Measurements from ENCODE around the gene TTC23.
"Not testable (repeated sequence)": the region's sequence is repeated elsewhere in the genome, so short reads cannot be mapped to it uniquely, and the experiment has no call there.

Gene TTC23

DNA sequence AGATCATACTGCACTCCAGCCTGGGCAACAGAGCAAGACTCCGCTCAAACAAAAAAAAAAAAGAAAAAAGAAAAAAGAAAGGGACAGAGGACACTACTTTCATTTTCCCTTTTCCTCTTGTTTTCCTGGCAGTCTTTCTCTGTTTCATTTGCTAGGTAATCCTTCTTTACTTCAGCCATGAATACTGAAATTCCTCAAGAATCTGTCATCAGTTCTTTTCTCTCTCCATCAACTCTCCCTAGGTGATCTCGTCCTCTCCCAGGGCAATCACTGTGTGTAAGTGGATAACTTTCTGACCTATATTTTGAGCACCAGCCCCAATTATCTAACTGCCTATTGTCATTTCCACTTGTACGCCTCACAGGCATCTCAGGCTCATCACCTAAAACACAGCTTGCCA, 51.5 kb downstream of the TTC23 start:
- Histone ChIP-seq H3K9me3 (ENCODE audit: control insufficient read depth, insufficient read depth, low read length) (peaks cover 2% of the 10 kb centered on the region; the same call in 1 of the 2 replicates), H3K36me3 (ENCODE audit: insufficient read depth, low read length) (peaks cover 3% of the 10 kb centered on the region; the same call in 1 of the 2 replicates), H3K4me1 (ENCODE audit: insufficient read depth, low read length) (no peaks in the 10 kb centered on the region), H3K9ac (ENCODE audit: low read depth, low read length) (no peak overlapping the region)

DNA sequence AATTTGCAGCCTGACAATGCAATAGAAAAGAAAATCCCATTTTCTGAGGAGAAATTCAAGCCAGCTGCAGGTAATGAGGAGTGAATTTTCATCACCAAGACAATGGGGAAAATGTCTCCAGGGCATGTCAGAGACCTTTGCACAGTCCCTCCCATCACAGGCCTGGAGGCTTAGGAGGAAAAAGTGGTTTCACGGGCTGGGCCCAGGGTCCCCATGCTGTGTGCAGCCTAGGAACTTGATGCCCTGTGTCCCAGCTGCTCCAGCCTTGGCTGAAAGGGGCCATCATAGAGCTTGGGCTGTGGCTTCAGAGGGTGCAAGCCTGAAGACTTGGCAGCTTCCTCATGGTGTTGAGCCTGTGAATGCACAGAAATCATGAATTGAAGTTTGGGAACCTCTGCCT, 57.2 kb downstream of the TTC23 start:
- H3K4me1 ChIP-seq (ENCODE audit: insufficient read depth, low read length); H3K9me3 ChIP-seq (ENCODE audit: control insufficient read depth, insufficient read depth, low read length); H3K36me3 ChIP-seq (ENCODE audit: insufficient read depth, low read length); H3K9ac ChIP-seq (ENCODE audit: low read depth, low read length): not testable (repeated sequence)

DNA sequence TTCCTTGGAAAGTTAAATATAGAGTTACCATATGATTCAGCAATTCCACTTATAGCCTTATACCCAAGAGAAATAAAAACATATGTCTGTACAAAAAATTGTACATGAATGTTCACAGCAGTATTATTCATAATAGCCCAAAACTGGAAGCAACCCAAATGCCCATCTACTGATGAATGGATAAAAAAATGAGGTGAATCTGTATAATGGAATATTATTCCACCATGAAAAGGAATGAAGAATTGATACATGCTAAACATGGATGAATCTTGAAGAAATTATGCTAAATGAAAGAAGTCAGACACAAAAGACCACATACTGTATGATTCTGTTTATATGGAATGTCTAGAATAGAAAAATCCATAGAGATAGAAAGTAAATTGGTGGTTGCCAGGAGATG, 61.4 kb downstream of the TTC23 start:
- Histone ChIP-seq H3K9me3 (ENCODE audit: control insufficient read depth, insufficient read depth, low read length) (peaks cover 4% of the 10 kb centered on the region; the same call in 1 of the 2 replicates), H3K9ac (ENCODE audit: low read depth, low read length) (no peak overlapping the region), H3K36me3 (ENCODE audit: insufficient read depth, low read length) (no peaks in the 10 kb centered on the region), H3K4me1 (ENCODE audit: insufficient read depth, low read length) (no peaks in the 10 kb centered on the region)

DNA sequence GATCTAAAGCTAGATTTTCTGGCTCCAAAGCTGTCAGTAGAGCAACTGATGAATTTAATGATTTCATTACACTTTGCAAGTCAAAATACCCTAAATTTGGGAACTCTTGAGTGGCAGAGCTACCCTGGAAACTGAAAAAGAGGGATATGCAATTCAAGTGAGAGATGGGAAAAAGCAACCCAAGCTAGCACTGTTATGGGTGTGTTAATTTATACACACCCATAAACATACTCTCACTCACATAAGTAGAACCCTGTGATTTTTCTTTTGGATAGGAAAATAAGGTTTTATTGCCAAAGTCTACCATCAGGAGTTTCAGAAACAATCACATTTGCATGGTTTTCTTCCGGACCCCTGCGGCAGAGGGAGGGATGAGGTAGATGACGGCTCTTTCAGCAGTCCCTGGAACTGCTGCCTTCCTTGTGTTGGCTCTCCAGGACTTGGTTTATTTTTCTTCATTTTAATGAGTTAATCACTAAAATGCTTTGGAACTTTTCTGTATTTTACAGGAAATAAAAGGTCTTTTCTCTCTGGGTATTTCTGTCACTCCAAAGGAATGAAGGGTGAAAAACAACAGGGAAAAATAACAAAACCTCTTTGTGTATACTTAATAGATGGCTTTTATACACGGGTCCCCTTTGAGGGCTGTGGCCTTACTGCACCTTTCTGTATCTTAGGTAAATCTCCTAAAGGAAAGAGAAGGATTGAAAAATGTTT, 63.8 kb downstream of the TTC23 start:
- peaks cover 3% of the 10 kb centered on the region; the same call in 1 of the 2 replicates for H3K4me1 ChIP-seq (ENCODE audit: insufficient read depth, low read length)
- H3K36me3 ChIP-seq (ENCODE audit: insufficient read depth, low read length): no peaks in the 10 kb centered on the region
- H3K9ac ChIP-seq (ENCODE audit: low read depth, low read length): no peak overlapping the region
- no peaks in the 10 kb centered on the region for H3K9me3 ChIP-seq (ENCODE audit: control insufficient read depth, insufficient read depth, low read length)

DNA sequence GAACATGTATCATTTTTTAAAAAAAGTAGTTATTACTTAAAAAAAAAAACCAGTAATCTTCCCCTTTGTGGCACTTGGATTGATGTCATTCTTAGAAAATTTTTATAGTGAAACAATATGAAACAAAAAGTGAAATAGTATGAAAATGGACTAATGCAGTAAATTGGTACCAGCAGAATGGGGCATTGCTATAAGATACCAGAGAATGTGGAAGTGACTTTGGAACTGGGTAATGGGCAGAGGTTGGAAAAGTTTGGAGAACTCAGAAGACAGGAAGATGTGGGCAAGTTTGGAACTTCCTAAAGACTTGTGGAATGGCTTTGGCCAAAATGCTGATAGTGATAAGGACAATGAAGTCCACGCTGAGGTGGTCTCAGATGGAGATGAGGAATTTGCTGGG, 66.6 kb downstream of the TTC23 start:
- no peaks in the 10 kb centered on the region for H3K36me3 ChIP-seq (ENCODE audit: insufficient read depth, low read length)
- H3K9me3 ChIP-seq (ENCODE audit: control insufficient read depth, insufficient read depth, low read length): no peaks in the 10 kb centered on the region
- no peak overlapping the region for H3K9ac ChIP-seq (ENCODE audit: low read depth, low read length)
- peaks cover 3% of the 10 kb centered on the region; the same call in 1 of the 2 replicates for H3K4me1 ChIP-seq (ENCODE audit: insufficient read depth, low read length)

DNA sequence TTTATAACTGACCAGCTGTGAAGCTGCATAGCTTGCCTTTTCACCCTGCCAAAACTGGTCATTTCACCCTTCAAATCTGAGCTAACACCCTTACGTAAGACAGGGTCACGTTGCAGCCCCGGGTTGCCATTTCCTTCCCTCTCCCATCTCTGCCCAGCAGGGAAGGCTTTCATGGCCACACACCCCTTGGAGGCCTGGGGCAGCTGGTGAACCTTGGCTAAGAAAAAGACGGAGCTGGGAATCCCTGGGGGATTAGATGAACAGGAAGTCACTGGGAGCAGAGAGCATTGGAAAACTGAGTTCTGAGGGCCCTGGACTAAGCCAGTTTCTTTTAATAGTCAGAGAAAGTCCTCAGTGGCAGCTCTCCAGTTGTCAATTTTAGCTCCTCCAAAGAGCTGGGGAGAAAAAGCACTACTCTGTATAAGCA, 67.8 kb downstream of the TTC23 start:
- no peaks in the 10 kb centered on the region for H3K9me3 ChIP-seq (ENCODE audit: control insufficient read depth, insufficient read depth, low read length)
- no peaks in the 10 kb centered on the region for H3K36me3 ChIP-seq (ENCODE audit: insufficient read depth, low read length)
- peaks cover 3% of the 10 kb centered on the region; the same call in 1 of the 2 replicates for H3K4me1 ChIP-seq (ENCODE audit: insufficient read depth, low read length)
- no peak overlapping the region for H3K9ac ChIP-seq (ENCODE audit: low read depth, low read length)

DNA sequence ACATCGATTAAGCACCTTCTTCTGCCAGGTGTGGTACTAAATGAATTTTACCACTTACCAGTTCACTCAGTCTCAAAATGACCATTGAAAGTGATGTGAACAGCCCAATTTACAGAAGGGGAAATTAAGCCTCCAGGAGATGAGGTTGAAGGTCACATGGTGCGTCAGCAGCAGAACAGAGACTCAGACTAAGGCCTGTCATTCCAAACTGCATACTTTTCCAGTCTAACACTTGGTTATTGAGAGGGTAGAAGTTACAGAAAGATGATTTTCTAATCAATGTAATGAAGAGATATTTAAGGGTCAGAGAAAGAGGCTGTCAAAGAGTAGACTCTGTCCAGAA, 68.4 kb downstream of the TTC23 start:
- Histone ChIP-seq H3K4me1 (ENCODE audit: insufficient read depth, low read length) (peaks cover 3% of the 10 kb centered on the region; the same call in 1 of the 2 replicates), H3K9ac (ENCODE audit: low read depth, low read length) (no peak overlapping the region), H3K36me3 (ENCODE audit: insufficient read depth, low read length) (no peaks in the 10 kb centered on the region), H3K9me3 (ENCODE audit: control insufficient read depth, insufficient read depth, low read length) (no peaks in the 10 kb centered on the region)

DNA sequence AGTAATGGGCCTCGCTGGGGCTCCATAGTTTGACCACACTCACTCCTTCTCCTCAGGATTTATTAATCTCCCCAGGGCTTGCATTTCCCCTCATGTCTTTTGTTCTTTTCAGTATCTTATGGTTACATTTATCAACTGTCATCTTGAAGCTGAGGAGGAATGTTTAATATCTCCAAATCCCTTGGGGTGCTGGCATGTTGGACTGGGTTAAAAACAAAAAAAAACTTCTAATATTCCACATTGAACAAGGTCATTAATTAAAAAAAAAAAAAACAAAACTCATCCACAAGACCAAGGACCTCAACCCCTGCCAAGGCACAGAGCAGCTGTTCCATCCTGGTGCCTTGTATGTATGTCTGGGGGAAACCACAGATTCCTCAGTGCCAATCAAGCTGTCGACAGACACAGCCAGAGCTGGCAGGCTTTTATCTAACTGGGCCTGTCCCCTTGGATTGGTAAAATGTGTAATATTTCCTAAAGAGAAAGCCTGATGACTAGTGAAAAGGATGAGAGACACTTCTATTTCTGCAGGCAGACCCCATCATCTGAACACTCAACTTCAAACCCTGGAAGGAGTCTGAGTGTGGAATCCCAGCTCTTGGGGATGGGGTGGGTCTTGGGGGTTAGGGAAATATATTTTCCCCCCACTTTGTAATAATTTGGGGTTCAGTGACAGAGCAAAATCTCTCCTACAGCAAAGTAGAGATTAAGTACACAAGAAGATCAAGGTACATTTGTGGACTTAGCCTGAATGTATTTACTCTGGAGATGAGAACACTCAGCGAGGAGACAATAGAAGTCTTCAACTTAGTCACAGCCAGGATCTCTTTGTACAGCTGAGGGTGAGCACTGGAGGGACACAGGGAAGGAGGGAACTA, 69.1 kb downstream of the TTC23 start:
- Histone ChIP-seq H3K9me3 (ENCODE audit: control insufficient read depth, insufficient read depth, low read length) (no peaks in the 10 kb centered on the region), H3K9ac (ENCODE audit: low read depth, low read length) (no peak overlapping the region), H3K36me3 (ENCODE audit: insufficient read depth, low read length) (no peaks in the 10 kb centered on the region), H3K4me1 (ENCODE audit: insufficient read depth, low read length) (peaks cover 3% of the 10 kb centered on the region; the same call in 1 of the 2 replicates)

DNA sequence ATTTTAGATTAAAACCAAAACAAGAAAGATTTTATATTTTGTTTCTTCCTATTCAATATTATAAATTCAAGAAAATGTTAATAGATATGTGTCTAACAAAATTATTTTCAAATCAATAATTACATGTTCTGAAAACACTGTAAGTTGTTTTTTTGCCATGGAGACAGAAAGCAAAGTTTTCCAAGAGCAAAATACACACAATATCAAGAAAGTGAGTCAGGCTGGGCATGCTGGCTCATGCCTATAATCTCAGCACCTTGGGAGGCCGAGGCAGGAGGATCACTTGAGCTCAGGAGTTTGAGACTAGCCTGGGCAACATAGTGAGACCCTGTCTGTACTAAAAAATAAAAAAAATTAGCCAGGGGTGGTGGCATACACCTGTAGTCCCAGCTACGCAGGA, 71.7 kb downstream of the TTC23 start:
- Histone ChIP-seq H3K9ac (ENCODE audit: low read depth, low read length) (no peak overlapping the region), H3K36me3 (ENCODE audit: insufficient read depth, low read length) (peaks cover 4% of the 10 kb centered on the region), H3K4me1 (ENCODE audit: insufficient read depth, low read length) (peaks cover 3% of the 10 kb centered on the region; the same call in 1 of the 2 replicates), H3K9me3 (ENCODE audit: control insufficient read depth, insufficient read depth, low read length) (no peaks in the 10 kb centered on the region)

DNA sequence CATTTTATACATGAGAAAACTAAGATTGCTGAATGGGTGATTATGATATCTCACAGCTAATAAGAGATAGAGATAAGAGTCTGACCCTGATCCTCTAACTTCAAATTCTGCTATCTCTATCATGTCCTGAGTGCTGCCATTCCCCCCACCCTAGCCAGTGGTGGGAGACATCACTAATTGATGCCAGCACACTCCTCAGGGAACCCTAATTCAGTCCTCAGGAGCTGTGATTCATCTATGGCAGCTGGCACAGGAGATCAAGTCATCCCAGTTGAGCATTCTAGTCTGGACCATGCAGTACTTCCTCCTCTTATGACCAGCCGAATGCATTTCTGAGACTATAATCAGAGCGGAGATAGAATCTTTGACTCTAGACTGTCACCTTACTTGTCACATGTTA, 72.6 kb downstream of the TTC23 start:
- peaks cover 2% of the 10 kb centered on the region; the same call in 1 of the 2 replicates for H3K4me1 ChIP-seq (ENCODE audit: insufficient read depth, low read length)
- H3K9ac ChIP-seq (ENCODE audit: low read depth, low read length): no peak overlapping the region
- H3K36me3 ChIP-seq (ENCODE audit: insufficient read depth, low read length): peaks cover 4% of the 10 kb centered on the region
- H3K9me3 ChIP-seq (ENCODE audit: control insufficient read depth, insufficient read depth, low read length): no peaks in the 10 kb centered on the region

DNA sequence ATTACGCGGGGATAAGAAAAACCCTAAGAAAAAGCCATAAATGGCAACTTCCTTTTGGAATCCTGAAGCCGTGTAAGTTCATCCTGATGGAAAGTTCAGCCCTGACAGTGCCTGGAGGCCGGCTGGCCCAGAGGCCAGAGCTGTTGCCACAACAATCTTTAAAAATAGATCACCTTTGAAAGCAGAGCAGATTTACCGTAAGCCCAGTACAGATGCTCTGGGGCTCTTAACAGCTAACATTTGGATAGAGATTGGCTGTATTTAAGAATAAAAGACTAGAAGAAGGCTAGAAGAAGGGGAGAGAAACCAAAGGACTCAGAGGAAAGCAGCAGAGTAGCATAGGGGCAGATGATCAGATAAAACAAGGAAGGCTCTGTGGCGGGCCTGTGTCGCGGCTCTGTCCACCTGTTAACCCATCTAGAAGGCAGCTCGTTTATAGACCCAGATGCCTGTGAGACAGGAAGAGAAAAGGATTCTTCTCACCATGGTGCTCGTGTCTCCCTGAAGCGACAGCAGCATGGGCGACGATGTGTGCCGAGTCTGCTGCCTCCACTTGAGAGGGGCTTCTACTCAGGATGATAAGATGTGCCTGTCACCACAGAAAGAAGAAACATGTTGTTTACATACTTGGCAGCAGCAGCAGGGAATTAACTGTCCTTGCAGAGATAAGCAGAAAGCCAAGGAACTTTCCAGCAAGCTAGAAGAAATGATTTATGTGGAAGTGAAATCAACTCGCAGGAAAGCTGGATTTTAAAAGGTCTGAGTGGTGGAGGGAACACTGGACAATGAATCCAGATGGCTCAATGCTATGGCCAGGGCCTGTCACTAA, 74.6 kb downstream of the TTC23 start:
- Histone ChIP-seq H3K4me1 (ENCODE audit: insufficient read depth, low read length) (no peaks in the 10 kb centered on the region), H3K9ac (ENCODE audit: low read depth, low read length) (no peak overlapping the region), H3K36me3 (ENCODE audit: insufficient read depth, low read length) (peaks cover 4% of the 10 kb centered on the region), H3K9me3 (ENCODE audit: control insufficient read depth, insufficient read depth, low read length) (no peaks in the 10 kb centered on the region)

DNA sequence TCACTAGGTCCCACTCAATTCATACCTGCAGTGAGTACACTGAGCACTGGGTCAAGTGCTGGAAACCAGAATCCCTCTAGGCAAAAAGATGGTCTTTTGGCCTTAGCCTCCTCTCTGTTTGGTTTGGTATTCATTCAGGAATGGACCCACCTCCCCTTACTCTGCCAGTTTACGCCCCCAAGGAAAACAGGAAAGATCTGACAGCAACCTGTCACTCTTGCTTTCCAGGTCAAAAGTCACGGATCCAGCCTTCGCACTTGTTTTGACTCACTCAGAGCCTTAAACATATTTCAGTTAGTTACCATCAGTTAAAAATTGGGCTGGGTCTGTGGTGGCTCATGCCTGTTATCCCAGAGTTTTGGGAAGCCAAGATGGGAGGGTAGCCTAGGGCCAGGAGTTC, 76.4 kb downstream of the TTC23 start:
- Histone ChIP-seq H3K4me1 (ENCODE audit: insufficient read depth, low read length) (no peaks in the 10 kb centered on the region), H3K9ac (ENCODE audit: low read depth, low read length) (no peak overlapping the region), H3K9me3 (ENCODE audit: control insufficient read depth, insufficient read depth, low read length) (no peaks in the 10 kb centered on the region), H3K36me3 (ENCODE audit: insufficient read depth, low read length) (peaks cover 4% of the 10 kb centered on the region)

DNA sequence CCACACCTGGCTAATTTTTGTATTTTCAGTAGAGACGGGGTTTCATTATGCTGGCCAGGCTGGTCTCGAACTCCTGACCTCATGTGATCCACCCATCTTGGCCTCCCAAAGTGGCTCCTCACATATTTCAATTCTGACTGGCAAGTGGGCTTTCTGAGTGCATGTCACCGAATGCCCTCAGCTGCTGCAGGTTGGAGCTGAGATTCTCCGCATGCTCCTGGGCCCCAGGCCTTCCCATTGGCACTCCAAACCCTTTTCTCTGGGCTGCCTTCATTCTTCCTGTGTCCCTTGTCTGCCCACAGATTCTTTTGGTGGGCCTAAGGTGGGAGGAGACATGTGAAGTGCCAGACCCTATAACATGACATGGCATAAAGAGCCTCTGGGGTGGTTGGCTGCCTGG, 77.2 kb downstream of the TTC23 start:
- Histone ChIP-seq H3K36me3 (ENCODE audit: insufficient read depth, low read length) (peaks cover 4% of the 10 kb centered on the region), H3K9me3 (ENCODE audit: control insufficient read depth, insufficient read depth, low read length) (no peaks in the 10 kb centered on the region), H3K9ac (ENCODE audit: low read depth, low read length) (no peak overlapping the region), H3K4me1 (ENCODE audit: insufficient read depth, low read length) (no peaks in the 10 kb centered on the region)

DNA sequence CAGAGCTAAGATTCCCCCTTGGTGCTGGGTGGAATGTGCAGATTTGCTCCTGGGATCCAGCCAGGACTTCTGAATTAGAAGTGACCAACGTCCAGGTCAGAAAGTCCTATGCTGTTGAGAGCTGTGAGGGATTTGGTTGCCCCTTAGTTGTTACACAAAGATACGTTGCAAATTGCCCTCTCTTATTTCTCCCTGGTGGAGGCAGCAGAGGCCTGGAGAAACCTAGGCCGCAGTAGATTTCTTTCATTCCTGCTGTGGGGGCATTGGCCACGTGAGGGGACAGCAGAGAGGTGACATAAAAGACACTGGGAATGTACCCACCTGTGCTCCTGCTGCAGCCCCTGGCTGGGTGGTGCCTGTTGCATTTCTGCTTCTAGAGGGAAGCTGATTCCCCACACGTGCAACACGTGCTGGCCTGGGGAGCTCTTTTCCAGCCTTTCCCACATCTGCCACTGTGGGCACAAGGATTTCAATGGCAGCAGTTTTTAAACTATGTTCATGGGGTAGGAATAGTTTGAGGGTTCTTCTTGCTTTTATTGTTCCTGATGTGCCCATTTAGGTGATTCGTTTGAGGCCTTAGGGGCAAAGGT, 78.8 kb downstream of the TTC23 start:
- Histone ChIP-seq H3K4me1 (ENCODE audit: insufficient read depth, low read length) (no peaks in the 10 kb centered on the region), H3K9me3 (ENCODE audit: control insufficient read depth, insufficient read depth, low read length) (no peaks in the 10 kb centered on the region)

More for the DNA sequence above, 78.8 kb downstream of the TTC23 start:
- H3K36me3 ChIP-seq (ENCODE audit: insufficient read depth, low read length): peaks cover 4% of the 10 kb centered on the region
- no peak overlapping the region for H3K9ac ChIP-seq (ENCODE audit: low read depth, low read length)
